Caco-2 (cell line): Measurements from ENCODE around the gene KIF14. TPM values are rescaled to one million over a fixed set of nuclear protein-coding genes. Genes with fewer than 3 reads are reported as not detected.

ENCODE experiments used
- BruUV-seq: library from RNA; stranded (reverse); fragments of 400-500 nt; replicated peaks from 2 replicates; lab custom pipeline; 2021; lab: Mats Ljungman, UMichigan
- CTCF ChIA-PET: fragments of 300-600 bp; sonication (Branson Sonifier 250); formaldehyde crosslinking; loops from one replicate; lab custom pipeline; 2022; ENCODE audit warnings: antibody characterized with exemption; lab: Charles Lee
- POLR2A ChIA-PET: fragments of 300-600 bp; sonication (Branson Sonifier 250); formaldehyde crosslinking; loops from one replicate; lab custom pipeline; 2022; ENCODE audit warnings: antibody characterized with exemption; lab: Charles Lee
- DNase-seq, 2 experiments: peaks; one replicate each; pipeline versions ENCODE4 v3.0.0 to v3.0.0-alpha.2; 2020 to 2022
- H3K27me3 ChIP-seq: replicated peaks from 2 replicates; pipeline ENCODE4 v1.6.0; 2011; ENCODE audit warnings: low read length; ENCODE audit not compliant: control insufficient read depth, insufficient read depth
- H3K36me3 ChIP-seq: 2 replicates; pipeline ENCODE4 v1.5.1; 2011; ENCODE audit warnings: low read length; ENCODE audit not compliant: control insufficient read depth, insufficient read depth
- H3K4me1 ChIP-seq: fragments of 250-450 bp; sonication (Bioruptor Pico); 2 replicates; pipeline ENCODE4 v1.5.1; 2020; ENCODE audit warnings: mild to moderate bottlenecking
- H3K4me3 ChIP-seq: 2 replicates; pipeline ENCODE4 v1.5.1; 2011; ENCODE audit warnings: low read depth, mild to moderate bottlenecking, control low read depth, low read length
- H3K9me3 ChIP-seq: fragments of 250-450 bp; sonication (Bioruptor Pico); 2 replicates; pipeline ENCODE4 v1.5.1; 2020; ENCODE audit warnings: mild to moderate bottlenecking, moderate library complexity
- H3K27ac Mint-ChIP-seq: one replicate; pipeline ENCODE4 v1.8.0; 2022; ENCODE audit warnings: mixed read lengths; ENCODE audit not compliant: unreplicated experiment
- H3K27me3 Mint-ChIP-seq: one replicate; pipeline ENCODE4 v1.8.0; 2022; ENCODE audit warnings: mixed read lengths; ENCODE audit not compliant: insufficient read depth, unreplicated experiment
- H3K36me3 Mint-ChIP-seq: one replicate; pipeline ENCODE4 v1.8.0; 2022; ENCODE audit warnings: mild to moderate bottlenecking, mixed read lengths; ENCODE audit not compliant: insufficient read depth, unreplicated experiment
- H3K4me1 Mint-ChIP-seq: one replicate; pipeline ENCODE4 v1.8.0; 2022; ENCODE audit warnings: low read depth, mixed read lengths; ENCODE audit not compliant: unreplicated experiment
- H3K4me3 Mint-ChIP-seq: one replicate; pipeline ENCODE4 v1.8.0; 2022; ENCODE audit warnings: mild to moderate bottlenecking, moderate library complexity, mixed read lengths; ENCODE audit not compliant: unreplicated experiment
- H3K9me3 Mint-ChIP-seq: one replicate; pipeline ENCODE4 v1.8.0; 2022; ENCODE audit warnings: mixed read lengths; ENCODE audit not compliant: unreplicated experiment
- CTCF ChIP-seq, 2 experiments: fragments of 200-600 bp in 1 of 2; IDR thresholded peaks; 1 replicate in 1 of 2; 2 replicates in 1 of 2; pipeline versions ENCODE4 v1.5.1 to v1.8.0; 2011 to 2022; ENCODE audit warnings: antibody characterized with exemption in 1 of 2, control low read depth in 1 of 2, inconsistent platforms in 1 of 2, low read depth in 1 of 2, low read length in 1 of 2, mild to moderate bottlenecking in 1 of 2, moderate library complexity in 1 of 2; ENCODE audit not compliant: insufficient read depth in 1 of 2, severe bottlenecking in 1 of 2, unreplicated experiment in 1 of 2
- intact Hi-C: fragments of 100-400 bp; cut with micrococcal nuclease; formaldehyde crosslinking; loops from one replicate; pipeline ENCODE4 v1.10.0; 2022; ENCODE audit not compliant: unreplicated experiment
- total RNA-seq: library from RNA; stranded (reverse); gene quantifications from 2 replicates; pipeline ENCODE4 v1.2.3, GENCODE V29; 2022

The KIF14 gene
- total RNA-seq, 1 experiment from 2014 or later = 11.6 TPM

GRCh38 chr1:200626853-200627534, 6.4 kb upstream of the KIF14 start:
- intact Hi-C loops = no loop called here

GRCh38 chr1:200625381-200625824, 4.9 kb upstream of the KIF14 start:
- Mint-ChIP-seq H3K27me3 (no peaks in the 10 kb centered on the region), H3K27ac (no peak overlapping the region), H3K4me1 (no peaks in the 10 kb centered on the region), H3K9me3 (no peaks in the 10 kb centered on the region), H3K36me3 (peaks cover 6% of the 10 kb centered on the region), H3K4me3 (no peak overlapping the region)
- Histone ChIP-seq H3K4me1 (peaks cover 14% of the 10 kb centered on the region; the same call in 1 of the 2 replicates), H3K36me3 (no peaks in the 10 kb centered on the region), H3K27me3 (no peaks in the 10 kb centered on the region), H3K4me3 (no peak overlapping the region), H3K9me3 (no peaks in the 10 kb centered on the region)
- no peak for TF ChIP-seq CTCF (IDR thresholded peaks at IDR 0.05; ENCODE audit: insufficient read depth in 1 of 2, low read depth in 1 of 2, low read length in 1 of 2, severe bottlenecking in 1 of 2, unreplicated experiment in 1 of 2)
- intact Hi-C loops = no loop called here
- ChIA-PET CTCF (interaction anchor here (0.6 kb wide), 2 partner anchors 282 to 346 kb away, joined by 4 to 8 read pairs; no protein-coding TSS in a partner anchor), POLR2A (interaction anchor here (0.7 kb wide), 1 partner anchor 60 kb away, joined by 16 read pairs; no protein-coding TSS in a partner anchor)
- BruUV-seq = no TSS peak
- DNase-seq = no peak

More at GRCh38 chr1:200626853-200627534, 6.4 kb upstream of the KIF14 start:
- no TSS peak for BruUV-seq
- no peak overlapping the region for H3K4me3 ChIP-seq
- peaks cover 11% of the 10 kb centered on the region; the same call in 1 of the 2 replicates for H3K4me1 ChIP-seq
- no peak overlapping the region for H3K4me3 Mint-ChIP-seq
- ChIA-PET CTCF (no interaction called here), POLR2A (no interaction called here)
- no peaks in the 10 kb centered on the region for H3K27me3 ChIP-seq
- H3K27me3 Mint-ChIP-seq = no peaks in the 10 kb centered on the region
- no peaks in the 10 kb centered on the region for H3K4me1 Mint-ChIP-seq
- no peak overlapping the region for H3K27ac Mint-ChIP-seq
- no peaks in the 10 kb centered on the region for H3K9me3 ChIP-seq
- no peak for TF ChIP-seq CTCF (IDR thresholded peaks at IDR 0.05; ENCODE audit: insufficient read depth in 1 of 2, low read depth in 1 of 2, low read length in 1 of 2, severe bottlenecking in 1 of 2, unreplicated experiment in 1 of 2)
- no peaks in the 10 kb centered on the region for H3K9me3 Mint-ChIP-seq
- H3K36me3 Mint-ChIP-seq = no peaks in the 10 kb centered on the region
- DNase-seq = no peak
- no peaks in the 10 kb centered on the region for H3K36me3 ChIP-seq

GRCh38 chr1:200624679-200625335, 4.3 kb upstream of the KIF14 start:
- BruUV-seq = no TSS peak
- no peaks in the 10 kb centered on the region for H3K27me3 ChIP-seq
- H3K4me3 ChIP-seq = no peak overlapping the region
- CTCF ChIA-PET = interaction anchor here (0.6 kb wide), 2 partner anchors 283 to 346 kb away, joined by 4 to 8 read pairs; no protein-coding TSS in a partner anchor
- peaks cover 8% of the 10 kb centered on the region; the same call in 1 of the 2 replicates for H3K4me1 ChIP-seq
- no peak for TF ChIP-seq CTCF (IDR thresholded peaks at IDR 0.05; ENCODE audit: insufficient read depth in 1 of 2, low read depth in 1 of 2, low read length in 1 of 2, severe bottlenecking in 1 of 2, unreplicated experiment in 1 of 2)
- POLR2A ChIA-PET = interaction anchor here (0.7 kb wide), 1 partner anchor 60 kb away, joined by 16 read pairs; no protein-coding TSS in a partner anchor
- Mint-ChIP-seq H3K9me3 (no peaks in the 10 kb centered on the region), H3K27ac (no peak overlapping the region), H3K27me3 (no peaks in the 10 kb centered on the region), H3K4me1 (peaks cover under 1% of the 10 kb centered on the region), H3K36me3 (peaks cover 11% of the 10 kb centered on the region), H3K4me3 (no peak overlapping the region)
- H3K36me3 ChIP-seq = no peaks in the 10 kb centered on the region
- no peak for DNase-seq
- no peaks in the 10 kb centered on the region for H3K9me3 ChIP-seq
- intact Hi-C loops = loop anchor here (5.0 kb wide), 3 partner anchors 117 to 417 kb away; no protein-coding TSS in a partner anchor
